GM23338 (cell line): ENCODE data around the gene KREMEN2. TPM values are rescaled to one million over a fixed set of nuclear protein-coding genes. Genes with fewer than 3 reads are reported as not detected.

ENCODE experiments used
- ATAC-seq: fragments of 200-7000 bp; cut with Tn5 transposase; 3 replicates; pipeline ENCODE4 v1.9.1; 2020
- DNase-seq: peaks from one replicate; pipeline ENCODE4 v3.0.0-alpha.2; 2015; ENCODE audit warnings: low spot score
- H2AFZ ChIP-seq: fragments of 200-600 bp; sonication (generic); 2 replicates; pipeline ENCODE4 v1.8.0; 2016; ENCODE audit warnings: antibody characterized with exemption, mild to moderate bottlenecking, moderate library complexity
- H3F3A ChIP-seq: fragments of 200-600 bp; sonication (generic); replicated peaks from 2 replicates; pipeline ENCODE4 v1.8.0; 2017; ENCODE audit warnings: antibody characterized with exemption, mixed run types, low read depth
- H3K27ac ChIP-seq: fragments of 200-600 bp; sonication (generic); 2 replicates; pipeline ENCODE4 v1.6.1; 2016; ENCODE audit warnings: low read depth
- H3K27me3 ChIP-seq: fragments of 200-600 bp; sonication (generic); 2 replicates; pipeline ENCODE4 v1.8.0; 2016; ENCODE audit warnings: mild to moderate bottlenecking, mixed run types, moderate library complexity; ENCODE audit not compliant: insufficient read depth
- H3K36me3 ChIP-seq: fragments of 200-600 bp; sonication (generic); 2 replicates; pipeline ENCODE4 v1.8.0; 2016; ENCODE audit warnings: mild to moderate bottlenecking; ENCODE audit not compliant: insufficient read depth
- H3K4me1 ChIP-seq: fragments of 200-600 bp; sonication (generic); 2 replicates; pipeline ENCODE4 v1.8.0; 2016; ENCODE audit warnings: mild to moderate bottlenecking, moderate library complexity; ENCODE audit not compliant: insufficient read depth
- H3K4me2 ChIP-seq: fragments of 200-600 bp; sonication (generic); 2 replicates; pipeline ENCODE4 v1.7.1; 2017; ENCODE audit warnings: mixed run types
- H3K4me3 ChIP-seq: fragments of 200-600 bp; sonication (generic); 2 replicates; pipeline ENCODE4 v1.6.1; 2016; ENCODE audit warnings: mixed run types
- H3K79me2 ChIP-seq: fragments of 200-600 bp; sonication (generic); replicated peaks from 2 replicates; pipeline ENCODE4 v1.8.0; 2017; ENCODE audit warnings: mild to moderate bottlenecking; ENCODE audit not compliant: insufficient read depth
- H3K9me2 ChIP-seq: fragments of 200-600 bp; sonication (generic); 2 replicates; pipeline ENCODE4 v1.8.0; 2017; ENCODE audit not compliant: insufficient read depth
- H4K20me1 ChIP-seq: fragments of 200-600 bp; sonication (generic); replicated peaks from 2 replicates; pipeline ENCODE4 v1.8.0; 2017; ENCODE audit warnings: mild to moderate bottlenecking; ENCODE audit not compliant: insufficient read depth
- H3K27ac Mint-ChIP-seq: 2 replicates; pipeline ENCODE4 v1.8.0; 2020; ENCODE audit warnings: inconsistent platforms, mild to moderate bottlenecking, moderate library complexity, mixed read lengths
- H3K27me3 Mint-ChIP-seq: 3 replicates; pipeline ENCODE4 v1.8.0; 2022; ENCODE audit warnings: low read depth, mild to moderate bottlenecking, moderate library complexity, mixed read lengths, inconsistent platforms; ENCODE audit not compliant: insufficient read depth, poor library complexity
- H3K36me3 Mint-ChIP-seq: 3 replicates; pipeline ENCODE4 v1.8.0; 2021; ENCODE audit warnings: low read depth, mild to moderate bottlenecking, inconsistent platforms, moderate library complexity, mixed read lengths
- H3K4me1 Mint-ChIP-seq: 3 replicates; pipeline ENCODE4 v1.8.0; 2020; ENCODE audit warnings: mild to moderate bottlenecking, inconsistent platforms, mixed read lengths
- H3K4me3 Mint-ChIP-seq: 3 replicates; pipeline ENCODE4 v1.8.0; 2021; ENCODE audit warnings: moderate library complexity, mild to moderate bottlenecking, inconsistent platforms, mixed read lengths
- H3K9me3 Mint-ChIP-seq: 3 replicates; pipeline ENCODE4 v1.8.0; 2020; ENCODE audit warnings: moderate library complexity, mild to moderate bottlenecking, inconsistent platforms, mixed read lengths
- CREB1 ChIP-seq: fragments of 250-450 bp; sonication (Bioruptor Pico); IDR thresholded peaks from 2 replicates; pipeline ENCODE4 v1.5.0; 2020; ENCODE audit warnings: low read depth, mild to moderate bottlenecking, moderate library complexity
- CTCF ChIP-seq, 2 experiments: fragments of 200-600 bp in 1 of 2; sonication (generic) in 1 of 2; conservative IDR thresholded peaks; 2 replicates each; pipeline versions ENCODE4 v1.5.1 to v1.6.1; 2016 to 2017; ENCODE audit warnings: antibody characterized with exemption in 2 of 2, low read depth in 2 of 2, mild to moderate bottlenecking in 2 of 2, moderate library complexity in 1 of 2
- ETS1 ChIP-seq: IDR thresholded peaks from 2 replicates; pipeline ENCODE4 v1.6.1; 2016; ENCODE audit warnings: antibody characterized with exemption
- EZH2 ChIP-seq: fragments of 200-600 bp; sonication (generic); IDR thresholded peaks from one replicate; pipeline ENCODE4 v1.8.0; 2017; ENCODE audit warnings: antibody characterized with exemption, mild to moderate bottlenecking, low read depth; ENCODE audit not compliant: unreplicated experiment
- EZH2phosphoT487 ChIP-seq: fragments of 200-600 bp; sonication (generic); IDR thresholded peaks from one replicate; pipeline ENCODE4 v1.8.1; 2018; ENCODE audit warnings: antibody characterized with exemption; ENCODE audit not compliant: unreplicated experiment
- JUNB ChIP-seq: IDR thresholded peaks from one replicate; pipeline ENCODE4 v1.6.1; 2016; ENCODE audit warnings: antibody characterized with exemption; ENCODE audit not compliant: unreplicated experiment
- NANOG ChIP-seq: IDR thresholded peaks from 2 replicates; pipeline ENCODE4 v1.6.1; 2016; ENCODE audit warnings: antibody characterized with exemption, borderline replicate concordance
- POLR2AphosphoS5 ChIP-seq: IDR thresholded peaks from 2 replicates; pipeline ENCODE4 v1.6.1; 2016; ENCODE audit warnings: antibody characterized with exemption, low read depth
- REST ChIP-seq: IDR thresholded peaks from one replicate; pipeline ENCODE4 v1.6.1; 2018; ENCODE audit warnings: antibody characterized with exemption; ENCODE audit not compliant: unreplicated experiment
- STAT1 ChIP-seq: IDR thresholded peaks from one replicate; pipeline ENCODE4 v1.6.1; 2016; ENCODE audit warnings: antibody characterized with exemption; ENCODE audit not compliant: unreplicated experiment
- ZNF114 ChIP-seq: fragments of 250-450 bp; sonication (Bioruptor Pico); IDR thresholded peaks from 2 replicates; pipeline ENCODE4 v1.5.0; 2020; ENCODE audit warnings: mild to moderate bottlenecking, moderate library complexity
- ZNF331 ChIP-seq: fragments of 250-450 bp; sonication (Bioruptor Pico); IDR thresholded peaks from 2 replicates; pipeline ENCODE4 v1.5.0; 2020; ENCODE audit warnings: low read depth, mild to moderate bottlenecking, moderate library complexity
- ZNF462 ChIP-seq: fragments of 250-450 bp; sonication (Bioruptor Pico); IDR thresholded peaks from 2 replicates; pipeline ENCODE4 v1.5.0; 2020; ENCODE audit warnings: mild to moderate bottlenecking, moderate library complexity
- polyA plus RNA-seq: library from polyadenylated mRNA; unstranded; fragments of >200 nt; fragmentation: Nextera tagmentation; extraction: Ambion mirVana; gene quantifications from 2 replicates; pipeline ENCODE4 v1.2.1, GENCODE V29; 2016
- total RNA-seq: library from RNA; depleted of rRNA; stranded (reverse); fragments of >200 nt; shearing (Covaris generic); gene quantifications from 2 replicates; pipeline ENCODE4 v1.2.3, GENCODE V29; 2014

The KREMEN2 gene
- total and polyA plus RNA-seq, 2 experiments from 2014 or later: 4.9 to 16.1 TPM

GRCh38 chr16:3014971-3015370 lies 50.9 kb downstream of the KREMEN2 start:
- no peaks in the 10 kb centered on the region for H3K36me3 ChIP-seq
- H3K27ac Mint-ChIP-seq: no peak overlapping the region; the same call in 1 of the 2 replicates
- peaks cover 25% of the 10 kb centered on the region for H4K20me1 ChIP-seq
- no peaks in the 10 kb centered on the region for H3K9me2 ChIP-seq
- peaks cover 71% of the 10 kb centered on the region for H3K4me1 ChIP-seq
- peaks cover 34% of the 10 kb centered on the region for H3K36me3 Mint-ChIP-seq
- H3K4me3 ChIP-seq: 0 out of 2 replicates have a peak overlapping the region, but pooled peaks have one; percentile 26
- peaks cover 52% of the 10 kb centered on the region for H3K27me3 Mint-ChIP-seq
- H3K79me2 ChIP-seq: peaks cover 24% of the 10 kb centered on the region
- H3K4me2 ChIP-seq: peak overlapping the region; percentile 88; the same call in 1 of the 2 replicates
- TF ChIP-seq CREB1 (CRISPR knock-in tag) (no peak), EZH2phosphoT487 (no peak), REST (no peak), ZNF114 (CRISPR knock-in tag) (no peak), ZNF462 (no peak), JUNB (no peak), POLR2AphosphoS5 (no peak), ETS1 (no peak), NANOG (no peak), ZNF331 (no peak), EZH2 (no peak), STAT1 (no peak), CTCF (conservative IDR thresholded peaks at IDR 0.05; ENCODE audit: low read depth in 2 of 2) (no peak)
- H3K27ac ChIP-seq: no peak overlapping the region
- no peak overlapping the region for H2AFZ ChIP-seq
- peaks cover 11% of the 10 kb centered on the region for H3K27me3 ChIP-seq
- peaks cover 7% of the 10 kb centered on the region; the same call in 2 of the 3 replicates for H3K9me3 Mint-ChIP-seq
- H3K4me3 Mint-ChIP-seq: peak overlapping the region; percentile 95
- H3F3A ChIP-seq: peaks cover 53% of the 10 kb centered on the region
- no peak for DNase-seq
- ATAC-seq: no peak
- peaks cover 54% of the 10 kb centered on the region for H3K4me1 Mint-ChIP-seq
